WTC11 (cell line): Measurements from ENCODE around the gene RGL1.

ENCODE experiments used
- NR1H2 ChIP-seq: sonication (generic); formaldehyde crosslinking; IDR thresholded peaks from 2 replicates; pipeline ENCODE4 v1.9.0; 2021; ENCODE audit warnings: mild to moderate bottlenecking, moderate library complexity, missing genetic modification reagents
- ZBTB21 ChIP-seq: sonication (generic); formaldehyde crosslinking; IDR thresholded peaks from 2 replicates; pipeline ENCODE4 v1.8.1; 2023; ENCODE audit warnings: mild to moderate bottlenecking, missing genetic modification reagents, borderline replicate concordance
- ZNF232 ChIP-seq: sonication (generic); formaldehyde crosslinking; IDR thresholded peaks from 2 replicates; pipeline ENCODE4 v1.8.0; 2022; ENCODE audit warnings: mild to moderate bottlenecking, missing genetic modification reagents
- TF ChIP-seq, protein P1 (sequence below): sonication (generic); formaldehyde crosslinking; IDR thresholded peaks from 2 replicates; pipeline ENCODE4 v1.8.1; 2023; ENCODE audit warnings: mild to moderate bottlenecking, moderate library complexity, missing genetic modification reagents
- TF ChIP-seq, protein P2 (sequence below): fragments of 200-600 bp; IDR thresholded peaks from 2 replicates; pipeline ENCODE4 v1.8.0; 2022; ENCODE audit warnings: antibody characterized with exemption

DNA sequence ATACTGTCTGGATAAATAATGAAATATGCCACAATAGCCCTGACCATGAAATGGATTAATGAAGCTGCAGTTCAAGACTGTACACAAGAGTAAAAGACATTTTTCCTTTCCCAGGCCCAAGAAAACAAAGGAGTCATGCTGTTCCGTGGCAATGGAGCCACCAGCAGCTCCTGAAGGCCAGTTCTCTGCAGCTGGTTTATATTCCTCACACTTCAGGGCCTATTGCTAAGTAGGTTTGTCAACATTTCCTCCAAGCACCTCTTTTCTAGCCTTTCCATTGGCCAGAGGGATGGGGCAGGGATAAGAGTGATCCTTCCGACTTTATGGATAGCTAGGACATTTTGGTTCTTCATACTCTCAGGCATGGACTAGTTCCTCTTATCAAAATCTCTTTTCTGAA, 24.2 kb upstream of the RGL1 start:
- TF ChIP-seq, protein P1, sequence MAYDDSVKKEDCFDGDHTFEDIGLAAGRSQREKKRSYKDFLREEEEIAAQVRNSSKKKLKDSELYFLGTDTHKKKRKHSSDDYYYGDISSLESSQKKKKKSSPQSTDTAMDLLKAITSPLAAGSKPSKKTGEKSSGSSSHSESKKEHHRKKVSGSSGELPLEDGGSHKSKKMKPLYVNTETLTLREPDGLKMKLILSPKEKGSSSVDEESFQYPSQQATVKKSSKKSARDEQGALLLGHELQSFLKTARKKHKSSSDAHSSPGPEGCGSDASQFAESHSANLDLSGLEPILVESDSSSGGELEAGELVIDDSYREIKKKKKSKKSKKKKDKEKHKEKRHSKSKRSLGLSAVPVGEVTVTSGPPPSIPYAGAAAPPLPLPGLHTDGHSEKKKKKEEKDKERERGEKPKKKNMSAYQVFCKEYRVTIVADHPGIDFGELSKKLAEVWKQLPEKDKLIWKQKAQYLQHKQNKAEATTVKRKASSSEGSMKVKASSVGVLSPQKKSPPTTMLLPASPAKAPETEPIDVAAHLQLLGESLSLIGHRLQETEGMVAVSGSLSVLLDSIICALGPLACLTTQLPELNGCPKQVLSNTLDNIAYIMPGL: no peak
- TF ChIP-seq NR1H2 (CRISPR knock-in tag) (no peak), ZBTB21 (no peak), ZNF232 (no peak)
- TF ChIP-seq, protein P2, sequence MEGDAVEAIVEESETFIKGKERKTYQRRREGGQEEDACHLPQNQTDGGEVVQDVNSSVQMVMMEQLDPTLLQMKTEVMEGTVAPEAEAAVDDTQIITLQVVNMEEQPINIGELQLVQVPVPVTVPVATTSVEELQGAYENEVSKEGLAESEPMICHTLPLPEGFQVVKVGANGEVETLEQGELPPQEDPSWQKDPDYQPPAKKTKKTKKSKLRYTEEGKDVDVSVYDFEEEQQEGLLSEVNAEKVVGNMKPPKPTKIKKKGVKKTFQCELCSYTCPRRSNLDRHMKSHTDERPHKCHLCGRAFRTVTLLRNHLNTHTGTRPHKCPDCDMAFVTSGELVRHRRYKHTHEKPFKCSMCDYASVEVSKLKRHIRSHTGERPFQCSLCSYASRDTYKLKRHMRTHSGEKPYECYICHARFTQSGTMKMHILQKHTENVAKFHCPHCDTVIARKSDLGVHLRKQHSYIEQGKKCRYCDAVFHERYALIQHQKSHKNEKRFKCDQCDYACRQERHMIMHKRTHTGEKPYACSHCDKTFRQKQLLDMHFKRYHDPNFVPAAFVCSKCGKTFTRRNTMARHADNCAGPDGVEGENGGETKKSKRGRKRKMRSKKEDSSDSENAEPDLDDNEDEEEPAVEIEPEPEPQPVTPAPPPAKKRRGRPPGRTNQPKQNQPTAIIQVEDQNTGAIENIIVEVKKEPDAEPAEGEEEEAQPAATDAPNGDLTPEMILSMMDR: no peak
